Skin of body (tissue), 2 donors: ENCODE results near the gene EFEMP1. TPM values are rescaled to one million over a fixed set of nuclear protein-coding genes. Genes with fewer than 3 reads are reported as not detected.
A peak's percentile ranks its signal among the peaks of the same experiment; 100 is the strongest.

Experiments
- DNase-seq: peaks from one replicate; lab custom pipeline; 2025; lab: John Stamatoyannopoulos, UW
- total RNA-seq: library from RNA; depleted of rRNA; stranded (reverse); fragments of >200 nt; gene quantifications from one replicate; pipeline ENCODE4 v1.2.3, GENCODE V29; 2014

Gene EFEMP1
- total RNA-seq, 1 donor from 2014 or later = 68.7 TPM

- no peak for DNase-seq
Observed at GRCh38 chr2:55934337-55934736, 10.8 kb upstream of the EFEMP1 start.

- no peak for DNase-seq
Observed at GRCh38 chr2:55932843-55933242, 9.3 kb upstream of the EFEMP1 start.

DNA sequence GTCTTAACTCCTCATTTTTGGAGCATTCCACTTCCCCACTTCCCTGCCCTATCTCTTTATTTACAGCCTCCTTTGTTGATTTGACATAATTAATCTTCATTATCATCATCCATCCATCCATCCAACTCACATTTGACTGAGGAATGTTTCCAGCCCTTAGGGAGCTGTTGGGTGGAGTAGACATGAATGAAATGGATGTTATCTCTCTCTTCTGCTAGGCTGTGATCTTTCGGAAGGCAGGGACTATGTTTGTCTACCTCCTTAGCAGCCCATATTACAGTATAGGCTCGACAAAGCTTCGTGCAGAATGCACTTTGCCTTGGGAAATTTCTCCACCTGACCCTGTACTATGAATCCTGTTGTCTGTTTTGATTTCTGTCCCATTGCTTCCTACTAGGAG lies 7.7 kb upstream of the EFEMP1 start:
- DNase-seq = no peak

DNA sequence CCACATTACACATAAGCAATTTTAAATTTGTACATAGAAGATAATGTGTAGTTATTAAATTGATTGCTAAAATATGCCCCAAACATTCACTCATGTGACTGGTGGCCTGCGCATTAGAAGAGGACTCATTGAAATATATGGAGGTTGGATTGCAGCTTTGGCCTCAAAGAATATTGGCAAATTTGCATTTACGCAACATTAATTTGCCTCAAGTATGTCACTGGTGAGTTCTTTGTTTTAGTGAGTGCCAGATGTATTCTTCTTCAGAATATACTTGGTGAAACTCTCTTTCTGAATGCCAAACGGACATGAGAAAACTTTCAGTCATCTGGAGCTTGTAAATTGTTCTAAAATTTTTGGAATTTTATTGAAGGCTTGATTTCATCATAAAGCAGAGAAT lies 5.9 kb upstream of the EFEMP1 start:
- peak; percentile 74 for DNase-seq

DNA sequence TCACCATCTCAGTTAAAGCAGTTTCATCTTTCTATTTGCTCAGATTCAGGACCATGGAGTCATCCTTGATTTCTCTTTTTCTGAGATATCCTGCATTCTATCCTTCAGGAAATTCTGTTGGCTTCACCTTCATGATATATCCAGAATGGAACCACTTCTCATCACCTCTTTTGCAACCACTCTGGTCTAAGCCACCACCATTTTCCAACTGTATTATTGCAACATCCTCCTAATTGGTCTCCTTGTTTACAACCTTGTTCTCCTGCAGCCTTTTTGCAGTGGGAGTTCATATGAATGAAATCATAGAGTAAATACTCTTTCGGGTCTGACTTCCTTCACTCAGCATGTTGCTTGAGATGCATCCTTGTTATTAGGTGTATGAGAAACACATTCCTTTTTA lies 3.4 kb upstream of the EFEMP1 start:
- DNase-seq = no peak

DNA sequence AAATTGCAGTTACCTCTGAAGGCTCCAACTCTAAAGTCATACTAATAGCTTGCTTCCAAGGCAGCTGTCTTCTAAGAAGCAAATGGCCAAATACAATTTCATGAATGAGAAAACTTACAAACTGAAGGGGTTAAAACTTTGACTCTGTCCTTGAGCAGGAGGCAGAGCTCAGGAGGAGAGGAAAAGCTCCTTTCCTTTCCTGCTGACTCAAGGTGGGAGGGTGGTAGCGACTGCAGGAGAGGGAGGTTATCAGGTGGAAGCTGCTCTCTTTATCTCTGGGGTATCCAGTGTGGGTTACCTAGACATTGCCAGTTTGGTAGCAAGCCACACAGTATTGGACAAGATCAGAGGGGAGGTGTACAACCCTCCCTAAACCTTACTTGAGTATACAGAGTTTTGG lies 2.7 kb upstream of the EFEMP1 start:
- DNase-seq = no peak

DNA sequence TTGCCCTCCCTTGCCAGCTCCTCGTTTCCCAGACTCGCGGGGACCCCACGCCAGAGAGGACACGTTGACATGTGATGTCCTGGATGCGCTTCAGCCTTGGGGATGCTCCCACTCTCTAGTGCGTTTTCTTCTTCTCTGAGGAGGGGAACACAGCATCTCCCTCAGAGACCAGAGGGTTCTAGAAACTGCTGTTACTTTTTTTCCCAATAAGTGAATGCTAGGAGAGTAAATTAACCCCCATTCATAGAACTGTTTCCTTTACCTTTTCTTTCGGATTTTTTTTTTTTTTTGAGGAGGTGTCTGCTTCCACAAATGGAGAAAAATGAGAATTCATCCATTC lies 370 bp upstream of the EFEMP1 start:
- DNase-seq = no peak

DNA sequence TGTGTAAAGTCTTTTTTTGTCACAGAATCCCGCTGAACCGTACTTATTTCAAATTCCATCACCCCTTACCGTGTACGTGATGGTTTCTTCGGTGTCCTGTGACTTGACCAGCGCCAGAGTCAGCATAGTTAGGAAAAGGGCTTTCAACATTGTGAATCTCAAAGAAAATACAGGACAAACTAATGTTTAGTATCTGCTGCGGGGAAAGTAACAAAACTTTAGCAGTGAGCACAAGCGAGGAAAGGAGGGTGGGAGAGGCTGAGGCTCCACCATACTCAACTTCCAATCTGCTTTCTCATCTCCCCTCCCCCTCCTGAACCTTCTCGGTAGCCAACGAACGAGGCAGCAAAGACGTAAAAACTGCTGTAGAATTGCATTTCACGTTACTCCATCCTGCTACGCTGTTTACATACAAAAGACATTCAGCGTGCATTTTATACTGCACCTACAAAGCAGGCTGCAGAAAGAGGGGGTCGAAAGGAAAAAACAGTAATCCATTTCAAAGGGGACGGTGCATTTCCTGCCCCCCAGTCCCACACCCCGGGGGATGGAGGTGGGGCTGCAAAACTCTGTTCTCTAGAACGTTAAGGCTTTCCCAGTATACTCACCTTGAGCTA lies 1.2 kb downstream of the EFEMP1 start:
- DNase-seq = no peak

- DNase-seq = no peak
Observed at GRCh38 chr2:55919574-55919973, 4.0 kb downstream of the EFEMP1 start.

GRCh38 chr2:55918856-55919255 lies 4.7 kb downstream of the EFEMP1 start:
- DNase-seq = no peak

DNA sequence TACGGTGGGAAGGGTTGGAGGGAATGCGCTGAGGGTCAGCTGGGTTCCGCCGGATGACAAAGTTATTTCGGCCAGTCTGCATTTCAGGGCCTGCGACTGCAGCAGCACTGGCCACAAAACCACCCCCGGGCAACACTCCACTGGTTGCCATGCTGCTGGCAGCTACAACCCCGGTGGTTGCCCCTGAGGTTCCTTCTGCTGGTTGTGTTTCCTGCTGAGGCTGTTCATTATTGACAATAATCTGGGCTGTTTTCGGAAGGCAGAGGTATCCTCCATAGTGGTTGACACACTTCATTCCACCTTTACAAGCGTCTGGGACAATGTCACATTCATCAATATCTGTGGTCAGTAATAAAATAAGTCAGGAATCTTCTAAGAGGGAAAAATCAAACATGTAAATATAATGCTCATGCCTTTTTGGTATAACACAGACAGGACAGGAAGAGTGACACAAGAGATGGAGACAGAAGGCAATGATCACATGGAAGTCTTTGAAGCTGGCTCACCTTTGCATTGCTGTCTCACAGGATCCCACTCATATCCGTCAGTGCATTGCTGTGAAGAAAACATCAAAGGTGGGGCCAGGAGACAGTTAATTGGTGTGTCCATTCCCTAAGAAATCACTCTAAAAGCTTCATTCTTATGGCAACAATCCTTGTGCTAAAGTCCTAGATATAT lies 5.7 kb downstream of the EFEMP1 start:
- no peak for DNase-seq

GRCh38 chr2:55917117-55917516 lies 6.5 kb downstream of the EFEMP1 start:
- no peak for DNase-seq

DNA sequence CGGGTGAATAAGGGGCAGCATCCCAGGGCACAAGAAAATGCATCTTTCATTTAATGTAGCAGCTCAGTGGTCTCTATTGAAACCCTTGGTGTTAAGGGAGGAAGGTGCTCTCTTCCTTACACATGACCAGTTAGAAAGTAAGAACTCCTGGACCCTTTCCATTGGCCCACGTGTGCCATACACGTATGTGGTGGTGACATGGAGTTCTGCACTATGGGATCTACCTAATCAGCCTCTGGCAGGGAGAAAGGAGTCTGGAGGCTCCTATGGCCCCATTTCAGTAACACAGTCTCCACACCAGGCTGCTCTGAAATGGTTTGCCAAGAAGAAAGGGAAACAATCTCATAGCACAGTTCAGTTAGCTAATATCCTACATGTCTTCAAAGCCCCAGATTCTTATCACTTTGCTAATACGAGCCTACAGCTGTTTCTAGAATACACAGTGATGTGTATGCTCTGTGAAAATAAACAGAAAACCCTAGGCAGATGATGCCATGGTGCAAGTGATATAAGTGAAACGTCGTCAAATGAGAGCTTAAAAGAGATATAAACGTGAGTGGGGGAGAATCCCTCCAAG lies 7.0 kb downstream of the EFEMP1 start:
- DNase-seq = no peak

- DNase-seq = no peak
Observed at GRCh38 chr2:55914786-55915185, 8.8 kb downstream of the EFEMP1 start.

DNA sequence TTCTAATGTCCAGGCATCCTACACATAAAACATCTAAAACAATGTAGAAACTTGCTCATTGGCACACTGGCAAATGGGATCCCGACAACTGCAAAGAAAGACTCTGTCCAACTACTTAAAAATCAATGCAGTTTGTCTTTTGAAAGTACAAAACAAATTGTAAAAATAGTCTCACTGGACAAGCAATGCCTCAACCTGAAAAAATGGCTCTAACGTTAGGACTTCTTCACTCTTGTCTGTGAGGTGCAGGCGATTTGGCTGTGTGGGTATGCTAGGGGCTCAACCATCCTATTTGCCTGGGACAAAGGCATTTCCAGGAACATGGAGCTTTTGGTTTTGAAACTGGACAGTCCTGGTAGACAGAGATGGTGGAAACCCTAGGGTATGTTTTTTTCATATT lies 10.7 kb downstream of the EFEMP1 start:
- DNase-seq = no peak

DNA sequence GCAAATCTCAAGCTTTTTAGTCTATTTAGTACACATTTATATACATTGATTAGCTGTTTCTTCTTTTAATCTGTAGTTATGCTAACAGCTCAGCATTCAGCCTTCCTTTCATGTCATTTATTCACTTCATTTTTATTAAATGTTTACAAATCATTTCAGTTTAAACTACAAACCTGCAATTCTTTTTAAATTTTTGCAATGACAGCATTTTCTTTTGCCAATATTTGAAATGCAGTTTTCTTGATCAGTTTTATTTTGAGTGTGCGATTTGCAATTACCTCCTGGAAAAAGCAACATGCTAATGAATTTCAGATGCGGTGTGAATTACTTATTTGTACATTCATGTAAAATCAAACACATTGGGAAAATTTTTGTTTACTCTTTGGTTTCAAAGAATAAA lies 13.5 kb downstream of the EFEMP1 start:
- no peak for DNase-seq

DNA sequence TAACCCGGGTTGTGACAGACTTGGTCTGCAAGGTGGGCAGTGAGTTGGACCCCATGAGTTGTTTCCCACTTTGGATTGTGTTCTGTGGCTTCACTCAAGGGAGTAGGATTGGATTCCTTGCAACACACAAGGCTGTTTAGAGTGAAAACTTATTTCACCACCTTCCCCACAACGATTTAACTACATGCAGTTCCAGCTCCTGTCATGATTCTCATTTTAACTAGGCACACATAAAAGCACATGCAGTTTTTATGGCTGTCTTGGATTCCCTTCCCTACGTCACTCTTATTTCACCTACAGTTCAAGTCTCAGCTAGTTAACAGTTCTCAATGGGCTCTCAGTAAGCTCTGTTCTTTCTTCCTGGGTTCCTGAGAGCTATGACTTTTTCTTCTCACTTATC lies 15.9 kb downstream of the EFEMP1 start:
- DNase-seq = no peak

DNA sequence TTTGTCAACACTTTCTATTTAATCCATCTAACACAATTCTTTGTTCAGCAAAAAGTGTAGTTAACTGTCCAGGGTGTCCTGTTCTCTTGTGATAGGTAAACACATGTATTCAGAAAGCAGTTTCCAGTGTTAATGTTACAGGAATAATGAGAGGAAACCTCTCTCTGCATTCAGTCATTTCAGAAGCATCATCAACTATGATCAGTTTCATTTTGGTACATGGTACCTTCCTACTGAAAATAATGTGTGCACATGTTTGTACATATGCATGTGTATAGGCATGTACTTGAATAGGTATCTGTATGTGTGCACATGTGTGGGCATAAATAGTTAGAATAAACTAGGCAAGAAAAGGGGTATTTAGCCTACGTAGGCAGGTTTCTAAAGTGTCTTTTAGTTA lies 16.6 kb downstream of the EFEMP1 start:
- no peak for DNase-seq

GRCh38 chr2:55903727-55904126 lies 19.9 kb downstream of the EFEMP1 start:
- no peak for DNase-seq

- DNase-seq = no peak
Observed at GRCh38 chr2:55902971-55903370, 20.6 kb downstream of the EFEMP1 start.

DNA sequence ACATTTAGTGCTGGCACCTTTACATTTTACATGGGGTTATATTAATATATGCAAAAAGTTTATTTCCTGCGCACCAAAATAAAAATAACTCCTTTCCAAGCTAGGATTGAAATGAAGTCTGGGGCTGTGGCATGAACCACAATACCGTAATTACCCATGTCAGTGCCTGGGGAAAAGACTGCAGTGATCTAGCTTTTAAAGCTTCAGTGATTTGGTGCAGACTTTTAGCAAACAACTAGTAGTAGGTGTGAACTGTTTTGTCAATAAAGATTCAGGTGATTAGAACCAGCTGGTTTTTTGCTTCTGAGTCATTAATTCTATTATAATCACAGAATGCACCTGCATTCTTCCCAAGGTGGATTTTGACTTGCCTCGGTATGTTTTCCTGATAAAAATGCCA lies 21.2 kb downstream of the EFEMP1 start:
- no peak for DNase-seq

GRCh38 chr2:55901941-55902340 lies 21.6 kb downstream of the EFEMP1 start:
- no peak for DNase-seq

GRCh38 chr2:55901322-55901721 lies 22.3 kb downstream of the EFEMP1 start:
- no peak for DNase-seq
